Hepatocyte (in vitro differentiated cells): ENCODE data around the gene SSBP3. TPM values are rescaled to one million over a fixed set of nuclear protein-coding genes. Genes with fewer than 3 reads are reported as not detected.
A peak's percentile ranks its signal among the peaks of the same experiment; 100 is the strongest.

Source experiments
- DNase-seq: peaks from one replicate; pipeline ENCODE4 v3.0.0-alpha.2; 2016; ENCODE audit warnings: low spot score
- H2AFZ ChIP-seq: fragments of 200-600 bp; sonication (generic); 2 replicates; pipeline ENCODE4 v1.6.0; 2016; ENCODE audit warnings: antibody characterized with exemption, mild to moderate bottlenecking
- H3K27ac ChIP-seq: fragments of 200-600 bp; sonication (generic); 2 replicates; pipeline ENCODE4 v1.5.1; 2016; ENCODE audit warnings: mild to moderate bottlenecking
- H3K27me3 ChIP-seq: fragments of 200-600 bp; sonication (generic); 2 replicates; pipeline ENCODE4 v1.6.1; 2016
- H3K36me3 ChIP-seq: fragments of 200-600 bp; sonication (generic); replicated peaks from 2 replicates; pipeline ENCODE4 v1.5.1; 2016; ENCODE audit warnings: low read depth; ENCODE audit not compliant: insufficient read depth
- H3K4me1 ChIP-seq: fragments of 200-600 bp; sonication (generic); 2 replicates; pipeline ENCODE4 v1.5.1; 2016; ENCODE audit warnings: mild to moderate bottlenecking, moderate library complexity; ENCODE audit not compliant: insufficient read depth
- H3K4me2 ChIP-seq: fragments of 200-600 bp; sonication (generic); 2 replicates; pipeline ENCODE4 v1.6.0; 2016
- H3K4me3 ChIP-seq: fragments of 200-600 bp; sonication (generic); 2 replicates; pipeline ENCODE4 v1.5.1; 2016; ENCODE audit warnings: mild to moderate bottlenecking
- H3K79me2 ChIP-seq: fragments of 200-600 bp; sonication (generic); 2 replicates; pipeline ENCODE4 v1.6.0; 2017; ENCODE audit warnings: mild to moderate bottlenecking
- H3K9me2 ChIP-seq: fragments of 200-600 bp; sonication (generic); replicated peaks from 2 replicates; pipeline ENCODE4 v1.6.0; 2017; ENCODE audit warnings: mild to moderate bottlenecking; ENCODE audit not compliant: insufficient read depth
- H3K9me3 ChIP-seq: fragments of 200-600 bp; sonication (generic); 2 replicates; pipeline ENCODE4 v1.5.1; 2016; ENCODE audit warnings: low read depth, mild to moderate bottlenecking
- H4K20me1 ChIP-seq: fragments of 200-600 bp; sonication (generic); 2 replicates; pipeline ENCODE4 v1.6.0; 2016; ENCODE audit warnings: mild to moderate bottlenecking; ENCODE audit not compliant: insufficient read depth, poor library complexity, severe bottlenecking
- CTCF ChIP-seq: fragments of 200-600 bp; sonication (generic); IDR thresholded peaks from 2 replicates; pipeline ENCODE4 v1.5.1; 2016; ENCODE audit warnings: antibody characterized with exemption, mild to moderate bottlenecking; ENCODE audit not compliant: poor library complexity
- EZH2 ChIP-seq: fragments of 200-600 bp; sonication (generic); IDR thresholded peaks from 2 replicates; pipeline ENCODE4 v1.6.1; 2016; ENCODE audit warnings: antibody characterized with exemption, mild to moderate bottlenecking, borderline replicate concordance
- EZH2phosphoT487 ChIP-seq: fragments of 200-600 bp; sonication (generic); IDR thresholded peaks from one replicate; pipeline ENCODE4 v1.6.1; 2018; ENCODE audit warnings: antibody characterized with exemption, mild to moderate bottlenecking, low read depth, moderate library complexity; ENCODE audit not compliant: unreplicated experiment, severe bottlenecking
- WGBS: methylation state at CpG from one replicate; pipeline ENCODE4 v1.1.6; 2016; ENCODE audit warnings: low lambda C conversion rate; ENCODE audit errors: missing lambda C conversion rate; 5-methylcytosine and 5-hydroxymethylcytosine counted together
- polyA plus RNA-seq: library from polyadenylated mRNA; unstranded; fragments of >200 nt; fragmentation: Nextera tagmentation; extraction: Ambion mirVana; gene quantifications from 2 replicates; pipeline ENCODE4 v1.2.1, GENCODE V29; 2016
- total RNA-seq: library from RNA; depleted of rRNA; stranded (reverse); fragments of >200 nt; gene quantifications from 2 replicates; pipeline ENCODE4 v1.2.3, GENCODE V29; 2014

Gene SSBP3
- total and polyA plus RNA-seq, 2 experiments from 2014 or later, result 25.8 to 47.2 TPM

- DNase-seq, result no peak
- no peaks in the 10 kb centered on the region for H3K36me3 ChIP-seq
- H3K9me2 ChIP-seq, result no peaks in the 10 kb centered on the region
- H3K4me2 ChIP-seq, result no peak overlapping the region
- peaks cover 79% of the 10 kb centered on the region for H3K79me2 ChIP-seq
- H4K20me1 ChIP-seq, result peaks cover 41% of the 10 kb centered on the region
- H3K9me3 ChIP-seq, result no peaks in the 10 kb centered on the region
- no peak overlapping the region for H3K4me3 ChIP-seq
- no peak overlapping the region for H3K27ac ChIP-seq
- H3K27me3 ChIP-seq, result no peaks in the 10 kb centered on the region
- H2AFZ ChIP-seq, result no peak overlapping the region
- 95% methylated on average over 8 of the region's 8 CpGs for WGBS
- TF ChIP-seq CTCF, result no peak
- no peak for TF ChIP-seq EZH2phosphoT487
- TF ChIP-seq EZH2, result no peak
- H3K4me1 ChIP-seq, result peaks cover 34% of the 10 kb centered on the region
Observed at GRCh38 chr1:54279457-54279856, 126.7 kb downstream of the SSBP3 start.

GRCh38 chr1:54278941-54279422 is 127.2 kb downstream of the SSBP3 start:
- Histone ChIP-seq H3K27me3 (no peaks in the 10 kb centered on the region), H3K9me3 (no peaks in the 10 kb centered on the region), H3K27ac (no peak overlapping the region), H3K79me2 (peaks cover 79% of the 10 kb centered on the region), H3K36me3 (no peaks in the 10 kb centered on the region), H3K4me2 (no peak overlapping the region), H3K9me2 (no peaks in the 10 kb centered on the region), H3K4me3 (no peak overlapping the region), H4K20me1 (peaks cover 40% of the 10 kb centered on the region), H3K4me1 (peaks cover 37% of the 10 kb centered on the region), H2AFZ (no peak overlapping the region)
- 85% methylated on average over 9 of the region's 9 CpGs for WGBS
- TF ChIP-seq CTCF, result no peak
- no peak for DNase-seq

GRCh38 chr1:54277451-54278341 is 128.5 kb downstream of the SSBP3 start:
- TF ChIP-seq CTCF (no peak), EZH2phosphoT487 (no peak), EZH2 (no peak)
- no peaks in the 10 kb centered on the region for H3K9me3 ChIP-seq
- H3K79me2 ChIP-seq, result peaks cover 77% of the 10 kb centered on the region
- H2AFZ ChIP-seq, result no peak overlapping the region
- no peak overlapping the region for H3K4me3 ChIP-seq
- no peak for DNase-seq
- WGBS, result 72% methylated on average over 4 of the region's 4 CpGs
- peak overlapping the region; percentile 44 for H3K27ac ChIP-seq
- H3K36me3 ChIP-seq, result no peaks in the 10 kb centered on the region
- peaks cover 45% of the 10 kb centered on the region for H3K4me1 ChIP-seq
- no peaks in the 10 kb centered on the region for H3K27me3 ChIP-seq
- no peaks in the 10 kb centered on the region for H3K9me2 ChIP-seq
- peak overlapping the region; percentile 54 for H3K4me2 ChIP-seq
- H4K20me1 ChIP-seq, result peaks cover 44% of the 10 kb centered on the region
